Fibroblast of lung (primary cell): ENCODE data around the gene CFAP410. TPM values are rescaled to one million over a fixed set of nuclear protein-coding genes. Genes with fewer than 3 reads are reported as not detected.
A peak's percentile ranks its signal among the peaks of the same experiment; 100 is the strongest.

Experiments
- DNase-seq, 2 donors: peaks; one replicate each; pipeline versions ENCODE4 v3.0.0 to v3.0.0-alpha.2; 2010; ENCODE audit warnings: low read depth in 2 of 2
- H2AFZ ChIP-seq: 2 replicates; pipeline ENCODE4 v1.5.1; 2012; ENCODE audit warnings: low read length, control low read depth, inconsistent platforms
- H3K27ac ChIP-seq: 2 replicates; pipeline ENCODE4 v1.5.1; 2011; ENCODE audit warnings: low read length, control low read depth; ENCODE audit not compliant: insufficient read depth
- H3K27me3 ChIP-seq: 2 replicates; pipeline ENCODE4 v1.5.1; 2011; ENCODE audit warnings: mild to moderate bottlenecking, low read length; ENCODE audit not compliant: control insufficient read depth, insufficient read depth
- H3K36me3 ChIP-seq: 2 replicates; pipeline ENCODE4 v1.5.1; 2011; ENCODE audit warnings: low read length; ENCODE audit not compliant: control insufficient read depth, insufficient read depth
- H3K4me1 ChIP-seq: 2 replicates; pipeline ENCODE4 v1.5.1; 2011; ENCODE audit warnings: low read length; ENCODE audit not compliant: control insufficient read depth, insufficient read depth; ENCODE audit errors: extremely low read depth
- H3K4me2 ChIP-seq: 2 replicates; pipeline ENCODE4 v1.5.1; 2011; ENCODE audit warnings: low read length, control low read depth; ENCODE audit not compliant: insufficient read depth; ENCODE audit errors: extremely low read depth
- H3K4me3 ChIP-seq, 4 experiments: fragments of 200-600 bp in 1 of 4; sonication (generic) in 1 of 4; replicated peaks in 1 of 4; 2 replicates each; pipeline ENCODE4 v1.5.1; 2011 to 2016; ENCODE audit warnings: low read length in 4 of 4, low read depth in 3 of 4, mild to moderate bottlenecking in 3 of 4, control low read depth in 2 of 4, inconsistent platforms in 1 of 4, mixed read lengths in 1 of 4; ENCODE audit not compliant: insufficient read depth in 1 of 4; ENCODE audit errors: control extremely low read depth in 1 of 4
- H3K79me2 ChIP-seq: 2 replicates; pipeline ENCODE4 v1.5.1; 2012; ENCODE audit warnings: mild to moderate bottlenecking, low read length, inconsistent platforms; ENCODE audit not compliant: control insufficient read depth, insufficient read depth
- H3K9ac ChIP-seq: 2 replicates; pipeline ENCODE4 v1.5.1; 2011; ENCODE audit warnings: mild to moderate bottlenecking, low read length, control low read depth; ENCODE audit not compliant: insufficient read depth
- H3K9me3 ChIP-seq: 2 replicates; pipeline ENCODE4 v1.5.1; 2012; ENCODE audit warnings: low read depth, low read length; ENCODE audit not compliant: control insufficient read depth, insufficient read depth
- H4K20me1 ChIP-seq: 2 replicates; pipeline ENCODE4 v1.5.1; 2011; ENCODE audit warnings: low read length; ENCODE audit not compliant: control insufficient read depth, insufficient read depth; ENCODE audit errors: extremely low read depth
- EZH2 ChIP-seq: IDR thresholded peaks from 2 replicates; pipeline ENCODE4 v1.5.1; 2012; ENCODE audit warnings: low read length, control low read depth, mild to moderate bottlenecking; ENCODE audit errors: missing control alignments
- polyA plus RNA-seq, 2 donors: library from polyadenylated mRNA; depleted of rRNA in 1 of 2; stranded (reverse) in 1 of 2; unstranded in 1 of 2; fragments of >200 nt; gene quantifications; 2 replicates each; pipeline ENCODE4 v1.2.1, GENCODE V29; 2011 to 2012; ENCODE audit warnings: missing spikeins in 1 of 2
- total RNA-seq: library from RNA; depleted of rRNA; stranded (reverse); fragments of >200 nt; gene quantifications from 2 replicates; pipeline ENCODE4 v1.2.1, GENCODE V29; 2014
- TF ChIP-seq, protein P1 (sequence below), 2 donors: IDR thresholded peaks in 1 of 2; conservative IDR thresholded peaks in 1 of 2; 1 replicate in 1 of 2; 2 replicates in 1 of 2; pipeline ENCODE4 v1.5.1; 2011 to 2012; ENCODE audit warnings: low read length in 2 of 2, control low read depth in 1 of 2, inconsistent platforms in 1 of 2, low read depth in 1 of 2, mild to moderate bottlenecking in 1 of 2

CFAP410 gene
- total and polyA plus RNA-seq, 2 donors (not counting 1 experiment from before 2014, with no cell fraction given) = 4.9 to 7.1 TPM

DNA sequence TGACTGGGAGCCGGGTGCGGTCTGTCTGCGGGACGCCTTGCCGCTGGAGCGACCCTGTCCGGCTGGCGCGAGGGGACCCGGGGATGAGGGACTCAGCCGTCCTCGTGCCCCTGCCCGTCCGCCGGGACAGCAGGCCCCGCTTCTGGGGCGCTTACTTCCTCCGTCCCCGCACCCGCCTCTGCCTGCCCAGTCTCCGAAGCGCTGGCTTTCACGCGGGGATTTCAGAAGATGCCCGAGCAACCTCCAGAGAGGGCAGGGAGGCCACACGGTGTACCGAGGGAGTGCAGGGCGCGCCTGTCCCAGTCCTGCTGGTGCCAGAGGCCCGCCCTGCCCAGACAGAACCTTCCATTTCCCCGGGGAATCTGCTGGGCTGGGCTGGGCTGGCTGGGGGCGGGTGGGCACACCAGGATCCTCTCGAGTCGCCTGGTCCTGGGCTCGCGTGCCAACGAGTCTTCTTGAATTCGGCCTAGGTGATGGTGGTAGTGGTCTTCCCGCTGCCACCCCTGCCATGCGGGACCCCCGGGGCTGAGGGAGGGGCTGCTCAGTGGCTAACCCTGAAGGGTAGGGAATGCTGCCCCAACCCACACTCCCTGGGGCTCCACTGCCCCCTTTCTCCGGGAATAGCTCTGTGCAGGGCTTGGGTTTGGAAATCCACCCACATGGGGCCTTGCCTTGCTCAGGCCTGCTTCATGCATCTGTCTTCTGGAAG is 11.7 kb upstream of the CFAP410 start:
- Histone ChIP-seq H2AFZ (no peak overlapping the region), H3K27me3 (peaks cover 3% of the 10 kb centered on the region), H4K20me1 (no peaks in the 10 kb centered on the region), H3K4me1 (no peaks in the 10 kb centered on the region), H3K4me3 (no peak overlapping the region), H3K36me3 (no peaks in the 10 kb centered on the region), H3K27ac (no peak overlapping the region), H3K79me2 (no peaks in the 10 kb centered on the region), H3K9ac (no peak overlapping the region), H3K4me2 (no peak overlapping the region), H3K9me3 (no peaks in the 10 kb centered on the region)
- no peak for TF ChIP-seq EZH2
- TF ChIP-seq, protein P1, sequence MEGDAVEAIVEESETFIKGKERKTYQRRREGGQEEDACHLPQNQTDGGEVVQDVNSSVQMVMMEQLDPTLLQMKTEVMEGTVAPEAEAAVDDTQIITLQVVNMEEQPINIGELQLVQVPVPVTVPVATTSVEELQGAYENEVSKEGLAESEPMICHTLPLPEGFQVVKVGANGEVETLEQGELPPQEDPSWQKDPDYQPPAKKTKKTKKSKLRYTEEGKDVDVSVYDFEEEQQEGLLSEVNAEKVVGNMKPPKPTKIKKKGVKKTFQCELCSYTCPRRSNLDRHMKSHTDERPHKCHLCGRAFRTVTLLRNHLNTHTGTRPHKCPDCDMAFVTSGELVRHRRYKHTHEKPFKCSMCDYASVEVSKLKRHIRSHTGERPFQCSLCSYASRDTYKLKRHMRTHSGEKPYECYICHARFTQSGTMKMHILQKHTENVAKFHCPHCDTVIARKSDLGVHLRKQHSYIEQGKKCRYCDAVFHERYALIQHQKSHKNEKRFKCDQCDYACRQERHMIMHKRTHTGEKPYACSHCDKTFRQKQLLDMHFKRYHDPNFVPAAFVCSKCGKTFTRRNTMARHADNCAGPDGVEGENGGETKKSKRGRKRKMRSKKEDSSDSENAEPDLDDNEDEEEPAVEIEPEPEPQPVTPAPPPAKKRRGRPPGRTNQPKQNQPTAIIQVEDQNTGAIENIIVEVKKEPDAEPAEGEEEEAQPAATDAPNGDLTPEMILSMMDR (conservative IDR thresholded peaks at IDR 0.05 in 1 of 2, IDR thresholded peaks at IDR 0.05 in 1 of 2; ENCODE audit: low read depth in 1 of 2, low read length in 2 of 2) = no peak
- no peak for DNase-seq

DNA sequence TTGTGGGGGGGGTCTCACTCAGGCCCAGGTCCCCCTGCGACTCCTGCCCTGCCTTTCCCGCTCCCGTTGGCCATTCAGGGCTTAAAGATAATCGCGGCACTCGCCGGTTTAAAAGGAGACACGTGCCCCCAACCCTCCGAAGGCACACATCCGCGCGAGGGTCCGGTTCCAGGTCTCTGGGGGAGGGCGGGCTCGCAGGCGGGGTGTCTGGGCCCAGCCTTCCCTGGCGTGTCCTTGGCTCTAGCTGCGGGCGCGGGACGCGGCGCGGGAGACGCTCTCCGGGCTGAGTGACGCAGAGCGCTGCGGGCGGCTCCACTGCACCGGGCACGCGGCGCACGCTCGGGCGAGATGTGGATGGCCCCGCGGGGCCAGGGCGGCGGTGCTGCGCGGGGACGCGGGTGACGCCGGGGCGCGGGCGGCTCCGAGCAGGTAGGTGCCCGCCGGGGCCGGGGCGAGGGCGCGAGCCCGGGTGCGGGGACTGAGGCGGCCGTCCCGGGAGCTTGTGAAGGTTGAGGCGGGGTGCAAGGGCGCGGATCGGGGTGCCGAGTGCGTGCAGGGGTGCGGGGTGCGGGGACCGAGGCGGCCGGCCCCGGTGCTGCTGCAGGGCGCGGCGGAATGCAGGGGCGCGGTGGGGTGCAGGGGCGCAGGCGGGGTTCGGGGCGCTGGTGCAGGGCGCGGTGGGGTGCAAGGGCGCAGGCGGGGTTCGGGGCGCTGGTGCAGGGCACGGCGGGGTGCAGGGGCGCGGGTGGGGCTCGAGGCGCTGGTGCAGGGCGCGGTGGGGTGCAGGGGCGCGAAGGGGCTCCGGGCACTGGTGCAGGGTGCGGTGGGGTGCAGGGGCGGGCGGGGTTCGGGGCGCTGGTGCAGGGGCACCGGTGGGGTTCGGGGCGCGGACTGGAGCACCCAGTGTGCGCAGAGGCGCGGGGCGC is 10.9 kb upstream of the CFAP410 start:
- Histone ChIP-seq H2AFZ (no peak overlapping the region), H3K79me2 (no peaks in the 10 kb centered on the region), H4K20me1 (no peaks in the 10 kb centered on the region), H3K27ac (no peak overlapping the region), H3K4me2 (no peak overlapping the region), H3K9me3 (no peaks in the 10 kb centered on the region), H3K4me1 (no peaks in the 10 kb centered on the region), H3K9ac (no peak overlapping the region), H3K4me3 (no peak overlapping the region), H3K27me3 (peaks cover 3% of the 10 kb centered on the region), H3K36me3 (no peaks in the 10 kb centered on the region)
- no peak for DNase-seq
- peak; percentile 36 for TF ChIP-seq EZH2
- TF ChIP-seq, protein P1 (conservative IDR thresholded peaks at IDR 0.05 in 1 of 2, IDR thresholded peaks at IDR 0.05 in 1 of 2; ENCODE audit: low read depth in 1 of 2, low read length in 2 of 2) = no peak

DNA sequence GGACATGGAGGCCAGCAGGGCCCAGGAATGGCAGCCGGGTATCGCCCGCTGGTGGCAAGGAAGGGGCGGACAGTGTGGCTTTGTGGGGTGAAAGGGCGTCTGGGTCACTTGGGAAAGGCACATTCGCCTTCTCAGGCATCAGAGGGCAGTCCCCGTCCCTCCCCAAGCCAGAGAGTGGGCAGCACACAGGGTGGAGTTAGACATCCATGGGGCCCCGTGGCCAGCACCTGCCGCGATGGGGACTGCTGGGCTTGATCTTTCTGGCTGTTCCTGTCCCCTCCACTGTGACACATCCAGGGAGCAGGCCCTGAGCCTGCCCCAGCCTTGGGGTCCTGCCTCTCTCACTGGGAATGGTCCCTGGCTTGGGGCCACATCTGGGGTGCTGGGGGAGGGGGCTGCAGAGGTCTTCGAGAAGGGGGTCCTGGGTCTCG is 10.2 kb upstream of the CFAP410 start:
- Histone ChIP-seq H3K9ac (no peak overlapping the region), H3K79me2 (no peaks in the 10 kb centered on the region), H3K27me3 (peaks cover 3% of the 10 kb centered on the region), H3K4me1 (no peaks in the 10 kb centered on the region), H2AFZ (no peak overlapping the region), H3K4me2 (no peak overlapping the region), H3K36me3 (no peaks in the 10 kb centered on the region), H4K20me1 (no peaks in the 10 kb centered on the region), H3K27ac (no peak overlapping the region), H3K4me3 (no peak overlapping the region), H3K9me3 (no peaks in the 10 kb centered on the region)
- no peak for DNase-seq
- no peak for TF ChIP-seq EZH2
- TF ChIP-seq, protein P1 (conservative IDR thresholded peaks at IDR 0.05 in 1 of 2, IDR thresholded peaks at IDR 0.05 in 1 of 2; ENCODE audit: low read depth in 1 of 2, low read length in 2 of 2) = no peak
